Skeletal muscle cell (primary cell): Measurements from ENCODE around the gene YPEL3.
A peak's percentile ranks its signal among the peaks of the same experiment; 100 is the strongest.

Experiments
- DNase-seq: peaks from one replicate; pipeline ENCODE4 v3.0.0-alpha.2; 2010; ENCODE audit warnings: low read depth
- H3K4me3 ChIP-seq: 2 replicates; pipeline ENCODE4 v1.5.1; 2011; ENCODE audit warnings: low read depth, mild to moderate bottlenecking, control low read depth, low read length, moderate library complexity

Gene YPEL3

GRCh38 chr16:30060836-30061554 is 35.0 kb downstream of the YPEL3 start:
- no peak for DNase-seq
- no peak overlapping the region for H3K4me3 ChIP-seq

GRCh38 chr16:30060346-30060745 is 35.7 kb downstream of the YPEL3 start:
- H3K4me3 ChIP-seq, result no peak overlapping the region
- no peak for DNase-seq

- H3K4me3 ChIP-seq, result no peak overlapping the region
- no peak for DNase-seq
Observed at GRCh38 chr16:30054959-30055553, 41.0 kb downstream of the YPEL3 start.

GRCh38 chr16:30054451-30054850 is 41.6 kb downstream of the YPEL3 start:
- H3K4me3 ChIP-seq, result no peak overlapping the region
- no peak for DNase-seq

- no peak for DNase-seq
- H3K4me3 ChIP-seq, result peak overlapping the region; percentile 76
Observed at GRCh38 chr16:30053376-30054015, 42.5 kb downstream of the YPEL3 start.

- DNase-seq, result peak; percentile 62
Observed at GRCh38 chr16:30052671-30053372, 43.2 kb downstream of the YPEL3 start.

GRCh38 chr16:30051518-30051917 is 44.5 kb downstream of the YPEL3 start:
- no peak overlapping the region for H3K4me3 ChIP-seq
- no peak for DNase-seq

More at GRCh38 chr16:30052671-30053372, 43.2 kb downstream of the YPEL3 start:
- peak overlapping the region; percentile 76 for H3K4me3 ChIP-seq

- H3K4me3 ChIP-seq, result no peak overlapping the region
- no peak for DNase-seq
Observed at GRCh38 chr16:30049871-30050270, 46.1 kb downstream of the YPEL3 start.

- H3K4me3 ChIP-seq, result no peak overlapping the region
- no peak for DNase-seq
Observed at GRCh38 chr16:30046588-30046987, 49.4 kb downstream of the YPEL3 start.

GRCh38 chr16:30046178-30046577 is 49.8 kb downstream of the YPEL3 start:
- no peak for DNase-seq
- H3K4me3 ChIP-seq, result no peak overlapping the region
